ENCODE data around the gene SAT2.

- TF ChIP-seq CREB1 (CRISPR knock-in tag; IDR thresholded peaks at IDR 0.05; ENCODE audit: low read depth), result no peak
- TF ChIP-seq, protein P1, sequence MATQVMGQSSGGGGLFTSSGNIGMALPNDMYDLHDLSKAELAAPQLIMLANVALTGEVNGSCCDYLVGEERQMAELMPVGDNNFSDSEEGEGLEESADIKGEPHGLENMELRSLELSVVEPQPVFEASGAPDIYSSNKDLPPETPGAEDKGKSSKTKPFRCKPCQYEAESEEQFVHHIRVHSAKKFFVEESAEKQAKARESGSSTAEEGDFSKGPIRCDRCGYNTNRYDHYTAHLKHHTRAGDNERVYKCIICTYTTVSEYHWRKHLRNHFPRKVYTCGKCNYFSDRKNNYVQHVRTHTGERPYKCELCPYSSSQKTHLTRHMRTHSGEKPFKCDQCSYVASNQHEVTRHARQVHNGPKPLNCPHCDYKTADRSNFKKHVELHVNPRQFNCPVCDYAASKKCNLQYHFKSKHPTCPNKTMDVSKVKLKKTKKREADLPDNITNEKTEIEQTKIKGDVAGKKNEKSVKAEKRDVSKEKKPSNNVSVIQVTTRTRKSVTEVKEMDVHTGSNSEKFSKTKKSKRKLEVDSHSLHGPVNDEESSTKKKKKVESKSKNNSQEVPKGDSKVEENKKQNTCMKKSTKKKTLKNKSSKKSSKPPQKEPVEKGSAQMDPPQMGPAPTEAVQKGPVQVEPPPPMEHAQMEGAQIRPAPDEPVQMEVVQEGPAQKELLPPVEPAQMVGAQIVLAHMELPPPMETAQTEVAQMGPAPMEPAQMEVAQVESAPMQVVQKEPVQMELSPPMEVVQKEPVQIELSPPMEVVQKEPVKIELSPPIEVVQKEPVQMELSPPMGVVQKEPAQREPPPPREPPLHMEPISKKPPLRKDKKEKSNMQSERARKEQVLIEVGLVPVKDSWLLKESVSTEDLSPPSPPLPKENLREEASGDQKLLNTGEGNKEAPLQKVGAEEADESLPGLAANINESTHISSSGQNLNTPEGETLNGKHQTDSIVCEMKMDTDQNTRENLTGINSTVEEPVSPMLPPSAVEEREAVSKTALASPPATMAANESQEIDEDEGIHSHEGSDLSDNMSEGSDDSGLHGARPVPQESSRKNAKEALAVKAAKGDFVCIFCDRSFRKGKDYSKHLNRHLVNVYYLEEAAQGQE (IDR thresholded peaks at IDR 0.05; ENCODE audit: unreplicated experiment), result no peak
- TF ChIP-seq, protein P2, sequence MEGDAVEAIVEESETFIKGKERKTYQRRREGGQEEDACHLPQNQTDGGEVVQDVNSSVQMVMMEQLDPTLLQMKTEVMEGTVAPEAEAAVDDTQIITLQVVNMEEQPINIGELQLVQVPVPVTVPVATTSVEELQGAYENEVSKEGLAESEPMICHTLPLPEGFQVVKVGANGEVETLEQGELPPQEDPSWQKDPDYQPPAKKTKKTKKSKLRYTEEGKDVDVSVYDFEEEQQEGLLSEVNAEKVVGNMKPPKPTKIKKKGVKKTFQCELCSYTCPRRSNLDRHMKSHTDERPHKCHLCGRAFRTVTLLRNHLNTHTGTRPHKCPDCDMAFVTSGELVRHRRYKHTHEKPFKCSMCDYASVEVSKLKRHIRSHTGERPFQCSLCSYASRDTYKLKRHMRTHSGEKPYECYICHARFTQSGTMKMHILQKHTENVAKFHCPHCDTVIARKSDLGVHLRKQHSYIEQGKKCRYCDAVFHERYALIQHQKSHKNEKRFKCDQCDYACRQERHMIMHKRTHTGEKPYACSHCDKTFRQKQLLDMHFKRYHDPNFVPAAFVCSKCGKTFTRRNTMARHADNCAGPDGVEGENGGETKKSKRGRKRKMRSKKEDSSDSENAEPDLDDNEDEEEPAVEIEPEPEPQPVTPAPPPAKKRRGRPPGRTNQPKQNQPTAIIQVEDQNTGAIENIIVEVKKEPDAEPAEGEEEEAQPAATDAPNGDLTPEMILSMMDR (conservative IDR thresholded peaks at IDR 0.05; ENCODE audit: low read depth in 2 of 2), result no peak
- TF ChIP-seq EZH2 (IDR thresholded peaks at IDR 0.05; ENCODE audit: low read depth, unreplicated experiment), result no peak
- TF ChIP-seq JUNB (IDR thresholded peaks at IDR 0.05; ENCODE audit: unreplicated experiment), result no peak
- TF ChIP-seq EZH2phosphoT487 (IDR thresholded peaks at IDR 0.05; ENCODE audit: unreplicated experiment), result no peak
- TF ChIP-seq, protein P3, sequence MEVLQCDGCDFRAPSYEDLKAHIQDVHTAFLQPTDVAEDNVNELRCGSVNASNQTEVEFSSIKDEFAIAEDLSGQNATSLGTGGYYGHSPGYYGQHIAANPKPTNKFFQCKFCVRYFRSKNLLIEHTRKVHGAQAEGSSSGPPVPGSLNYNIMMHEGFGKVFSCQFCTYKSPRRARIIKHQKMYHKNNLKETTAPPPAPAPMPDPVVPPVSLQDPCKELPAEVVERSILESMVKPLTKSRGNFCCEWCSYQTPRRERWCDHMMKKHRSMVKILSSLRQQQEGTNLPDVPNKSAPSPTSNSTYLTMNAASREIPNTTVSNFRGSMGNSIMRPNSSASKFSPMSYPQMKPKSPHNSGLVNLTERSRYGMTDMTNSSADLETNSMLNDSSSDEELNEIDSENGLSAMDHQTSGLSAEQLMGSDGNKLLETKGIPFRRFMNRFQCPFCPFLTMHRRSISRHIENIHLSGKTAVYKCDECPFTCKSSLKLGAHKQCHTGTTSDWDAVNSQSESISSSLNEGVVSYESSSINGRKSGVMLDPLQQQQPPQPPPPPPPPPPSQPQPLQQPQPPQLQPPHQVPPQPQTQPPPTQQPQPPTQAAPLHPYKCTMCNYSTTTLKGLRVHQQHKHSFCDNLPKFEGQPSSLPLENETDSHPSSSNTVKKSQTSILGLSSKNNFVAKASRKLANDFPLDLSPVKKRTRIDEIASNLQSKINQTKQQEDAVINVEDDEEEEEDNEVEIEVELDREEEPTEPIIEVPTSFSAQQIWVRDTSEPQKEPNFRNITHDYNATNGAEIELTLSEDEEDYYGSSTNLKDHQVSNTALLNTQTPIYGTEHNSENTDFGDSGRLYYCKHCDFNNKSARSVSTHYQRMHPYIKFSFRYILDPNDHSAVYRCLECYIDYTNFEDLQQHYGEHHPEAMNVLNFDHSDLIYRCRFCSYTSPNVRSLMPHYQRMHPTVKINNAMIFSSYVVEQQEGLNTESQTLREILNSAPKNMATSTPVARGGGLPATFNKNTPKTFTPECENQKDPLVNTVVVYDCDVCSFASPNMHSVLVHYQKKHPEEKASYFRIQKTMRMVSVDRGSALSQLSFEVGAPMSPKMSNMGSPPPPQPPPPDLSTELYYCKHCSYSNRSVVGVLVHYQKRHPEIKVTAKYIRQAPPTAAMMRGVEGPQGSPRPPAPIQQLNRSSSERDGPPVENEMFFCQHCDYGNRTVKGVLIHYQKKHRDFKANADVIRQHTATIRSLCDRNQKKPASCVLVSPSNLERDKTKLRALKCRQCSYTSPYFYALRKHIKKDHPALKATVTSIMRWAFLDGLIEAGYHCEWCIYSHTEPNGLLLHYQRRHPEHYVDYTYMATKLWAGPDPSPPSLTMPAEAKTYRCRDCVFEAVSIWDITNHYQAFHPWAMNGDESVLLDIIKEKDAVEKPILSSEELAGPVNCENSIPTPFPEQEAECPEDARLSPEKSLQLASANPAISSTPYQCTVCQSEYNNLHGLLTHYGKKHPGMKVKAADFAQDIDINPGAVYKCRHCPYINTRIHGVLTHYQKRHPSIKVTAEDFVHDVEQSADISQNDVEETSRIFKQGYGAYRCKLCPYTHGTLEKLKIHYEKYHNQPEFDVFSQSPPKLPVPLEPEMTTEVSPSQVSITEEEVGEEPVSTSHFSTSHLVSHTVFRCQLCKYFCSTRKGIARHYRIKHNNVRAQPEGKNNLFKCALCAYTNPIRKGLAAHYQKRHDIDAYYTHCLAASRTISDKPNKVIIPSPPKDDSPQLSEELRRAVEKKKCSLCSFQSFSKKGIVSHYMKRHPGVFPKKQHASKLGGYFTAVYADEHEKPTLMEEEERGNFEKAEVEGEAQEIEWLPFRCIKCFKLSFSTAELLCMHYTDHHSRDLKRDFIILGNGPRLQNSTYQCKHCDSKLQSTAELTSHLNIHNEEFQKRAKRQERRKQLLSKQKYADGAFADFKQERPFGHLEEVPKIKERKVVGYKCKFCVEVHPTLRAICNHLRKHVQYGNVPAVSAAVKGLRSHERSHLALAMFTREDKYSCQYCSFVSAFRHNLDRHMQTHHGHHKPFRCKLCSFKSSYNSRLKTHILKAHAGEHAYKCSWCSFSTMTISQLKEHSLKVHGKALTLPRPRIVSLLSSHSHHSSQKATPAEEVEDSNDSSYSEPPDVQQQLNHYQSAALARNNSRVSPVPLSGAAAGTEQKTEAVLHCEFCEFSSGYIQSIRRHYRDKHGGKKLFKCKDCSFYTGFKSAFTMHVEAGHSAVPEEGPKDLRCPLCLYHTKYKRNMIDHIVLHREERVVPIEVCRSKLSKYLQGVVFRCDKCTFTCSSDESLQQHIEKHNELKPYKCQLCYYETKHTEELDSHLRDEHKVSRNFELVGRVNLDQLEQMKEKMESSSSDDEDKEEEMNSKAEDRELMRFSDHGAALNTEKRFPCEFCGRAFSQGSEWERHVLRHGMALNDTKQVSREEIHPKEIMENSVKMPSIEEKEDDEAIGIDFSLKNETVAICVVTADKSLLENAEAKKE (CRISPR knock-in tag; IDR thresholded peaks at IDR 0.05), result no peak
- TF ChIP-seq POLR2AphosphoS5 (IDR thresholded peaks at IDR 0.05; ENCODE audit: low read depth), result no peak
Measured at GRCh38 chr17:7593296-7593695, 34.3 kb downstream of the SAT2 start.

Data from GM23338 (cell line).